Smooth muscle cell (in vitro differentiated cells): ENCODE data around the gene ANGPTL8. TPM values are rescaled to one million over a fixed set of nuclear protein-coding genes. Genes with fewer than 3 reads are reported as not detected.

ENCODE experiments used
- DNase-seq: peaks from one replicate; lab custom pipeline; 2025; ENCODE audit not compliant: unreplicated experiment; lab: John Stamatoyannopoulos, UW
- H2AFZ ChIP-seq: fragments of 200-600 bp; sonication (generic); 2 replicates; pipeline ENCODE4 v1.6.0; 2016; ENCODE audit warnings: antibody characterized with exemption, low read depth, mild to moderate bottlenecking
- H3F3A ChIP-seq: fragments of 200-600 bp; sonication (generic); 2 replicates; pipeline ENCODE4 v1.6.0; 2017; ENCODE audit warnings: antibody characterized with exemption, low read depth
- H3K27ac ChIP-seq: fragments of 200-600 bp; sonication (generic); 2 replicates; pipeline ENCODE4 v1.5.1; 2016; ENCODE audit warnings: low read depth, mild to moderate bottlenecking
- H3K27me3 ChIP-seq: fragments of 200-600 bp; sonication (generic); 2 replicates; pipeline ENCODE4 v1.6.1; 2016; ENCODE audit warnings: low read depth, mild to moderate bottlenecking
- H3K36me3 ChIP-seq: fragments of 200-600 bp; sonication (generic); 2 replicates; pipeline ENCODE4 v1.5.1; 2016; ENCODE audit warnings: low read depth
- H3K4me1 ChIP-seq: fragments of 200-600 bp; sonication (generic); 2 replicates; pipeline ENCODE4 v1.5.1; 2016; ENCODE audit warnings: low read depth
- H3K4me2 ChIP-seq: fragments of 200-600 bp; sonication (generic); 2 replicates; pipeline ENCODE4 v1.6.0; 2016; ENCODE audit warnings: mild to moderate bottlenecking
- H3K4me3 ChIP-seq: fragments of 200-600 bp; sonication (generic); 2 replicates; pipeline ENCODE4 v1.5.1; 2016; ENCODE audit warnings: mild to moderate bottlenecking
- H3K79me2 ChIP-seq: fragments of 200-600 bp; sonication (generic); 2 replicates; pipeline ENCODE4 v1.6.0; 2016; ENCODE audit warnings: low read depth, mild to moderate bottlenecking
- H3K9ac ChIP-seq: fragments of 200-600 bp; sonication (generic); 2 replicates; pipeline ENCODE4 v1.6.0; 2016; ENCODE audit warnings: low read depth
- H3K9me3 ChIP-seq: fragments of 200-600 bp; sonication (generic); replicated peaks from 2 replicates; pipeline ENCODE4 v1.5.1; 2016; ENCODE audit warnings: low read depth
- H4K20me1 ChIP-seq: fragments of 200-600 bp; sonication (generic); 2 replicates; pipeline ENCODE4 v1.6.0; 2016; ENCODE audit warnings: low read depth
- WGBS: methylation state at CpG from one replicate; pipeline ENCODE4 v1.1.7; 2016; ENCODE audit warnings: low lambda C conversion rate; 5-methylcytosine and 5-hydroxymethylcytosine counted together
- polyA plus RNA-seq: library from polyadenylated mRNA; unstranded; fragments of >200 nt; fragmentation: Nextera tagmentation; extraction: Ambion mirVana; gene quantifications from 2 replicates; pipeline ENCODE4 v1.2.1, GENCODE V29; 2016
- total RNA-seq: library from RNA; depleted of rRNA; stranded (reverse); fragments of >200 nt; gene quantifications from 2 replicates; pipeline ENCODE4 v1.2.3, GENCODE V29; 2014
- TF ChIP-seq, protein P1 (sequence below): fragments of 200-600 bp; sonication (generic); IDR thresholded peaks from 2 replicates; pipeline ENCODE4 v1.5.1; 2017; ENCODE audit warnings: borderline replicate concordance, mild to moderate bottlenecking, antibody characterized with exemption; ENCODE audit not compliant: insufficient read depth, poor library complexity, severe bottlenecking

Gene ANGPTL8
- total and polyA plus RNA-seq, 2 experiments from 2014 or later: 0.54 to 0.80 TPM

DNA sequence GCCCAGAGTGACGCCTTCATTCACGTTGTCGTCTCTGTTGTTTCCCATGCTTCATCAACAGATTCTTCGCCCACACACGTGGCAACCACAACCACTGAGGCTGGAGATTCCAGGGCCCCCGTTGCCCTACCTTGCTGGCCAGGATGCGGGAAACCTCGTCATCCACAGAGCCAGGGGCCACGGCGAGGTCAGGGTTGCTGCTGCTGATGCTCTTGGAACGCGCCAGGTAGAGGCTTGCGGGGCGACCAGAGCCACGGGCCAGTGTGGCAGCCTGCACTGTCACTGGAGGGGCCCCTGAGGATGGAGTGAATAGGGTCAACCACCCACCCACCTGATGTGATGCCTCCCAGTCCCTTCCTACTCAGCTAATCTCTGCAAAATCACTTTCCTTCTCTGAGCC is 6.3 kb upstream of the ANGPTL8 start:
- H3K9ac ChIP-seq: no peak overlapping the region
- H3K9me3 ChIP-seq: no peaks in the 10 kb centered on the region
- no peaks in the 10 kb centered on the region for H3K79me2 ChIP-seq
- H3K27ac ChIP-seq: no peak overlapping the region
- DNase-seq: no peak
- no peaks in the 10 kb centered on the region for H3K27me3 ChIP-seq
- H3K4me3 ChIP-seq: no peak overlapping the region
- H4K20me1 ChIP-seq: no peaks in the 10 kb centered on the region
- no peaks in the 10 kb centered on the region for H3F3A ChIP-seq
- H2AFZ ChIP-seq: no peak overlapping the region
- no peaks in the 10 kb centered on the region for H3K4me1 ChIP-seq
- TF ChIP-seq, protein P1, sequence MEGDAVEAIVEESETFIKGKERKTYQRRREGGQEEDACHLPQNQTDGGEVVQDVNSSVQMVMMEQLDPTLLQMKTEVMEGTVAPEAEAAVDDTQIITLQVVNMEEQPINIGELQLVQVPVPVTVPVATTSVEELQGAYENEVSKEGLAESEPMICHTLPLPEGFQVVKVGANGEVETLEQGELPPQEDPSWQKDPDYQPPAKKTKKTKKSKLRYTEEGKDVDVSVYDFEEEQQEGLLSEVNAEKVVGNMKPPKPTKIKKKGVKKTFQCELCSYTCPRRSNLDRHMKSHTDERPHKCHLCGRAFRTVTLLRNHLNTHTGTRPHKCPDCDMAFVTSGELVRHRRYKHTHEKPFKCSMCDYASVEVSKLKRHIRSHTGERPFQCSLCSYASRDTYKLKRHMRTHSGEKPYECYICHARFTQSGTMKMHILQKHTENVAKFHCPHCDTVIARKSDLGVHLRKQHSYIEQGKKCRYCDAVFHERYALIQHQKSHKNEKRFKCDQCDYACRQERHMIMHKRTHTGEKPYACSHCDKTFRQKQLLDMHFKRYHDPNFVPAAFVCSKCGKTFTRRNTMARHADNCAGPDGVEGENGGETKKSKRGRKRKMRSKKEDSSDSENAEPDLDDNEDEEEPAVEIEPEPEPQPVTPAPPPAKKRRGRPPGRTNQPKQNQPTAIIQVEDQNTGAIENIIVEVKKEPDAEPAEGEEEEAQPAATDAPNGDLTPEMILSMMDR: no peak
- 97% methylated on average over 15 of the region's 15 CpGs for WGBS
- H3K4me2 ChIP-seq: no peak overlapping the region
- H3K36me3 ChIP-seq: no peaks in the 10 kb centered on the region

DNA sequence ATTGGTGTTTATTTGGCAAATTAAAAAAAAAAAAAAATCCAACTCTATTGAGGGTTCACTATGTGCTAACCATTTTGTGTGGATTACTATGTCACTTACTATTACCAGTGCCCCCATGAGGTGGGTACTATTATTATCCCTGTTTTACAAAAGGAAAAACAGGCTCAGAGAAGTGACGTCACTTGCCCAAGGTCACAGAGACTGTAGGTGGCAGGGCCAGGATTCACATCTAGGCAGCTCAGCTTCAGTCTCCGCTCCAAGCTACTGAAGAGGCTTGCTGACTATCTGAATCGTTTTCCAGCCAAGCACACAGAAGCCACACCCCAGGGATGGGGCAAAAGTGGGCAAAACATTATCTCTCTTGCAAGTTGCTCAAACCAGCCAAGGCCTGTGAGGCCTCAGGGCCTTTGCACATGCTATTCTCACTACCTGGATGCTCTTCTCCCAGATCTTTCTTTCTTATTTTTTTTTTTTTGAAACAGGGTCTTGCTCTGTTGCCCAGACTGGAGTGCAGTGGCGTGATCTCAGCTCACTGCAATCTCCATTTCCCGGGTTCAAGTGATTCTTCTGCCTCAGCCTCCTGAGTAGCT is 4.8 kb upstream of the ANGPTL8 start:
- H3K4me1 ChIP-seq: no peaks in the 10 kb centered on the region
- H3K9ac ChIP-seq: no peak overlapping the region
- no peaks in the 10 kb centered on the region for H3K36me3 ChIP-seq
- no peak overlapping the region for H3K4me3 ChIP-seq
- no peaks in the 10 kb centered on the region for H3K79me2 ChIP-seq
- no peaks in the 10 kb centered on the region for H3K9me3 ChIP-seq
- H3F3A ChIP-seq: no peaks in the 10 kb centered on the region
- H3K27ac ChIP-seq: no peak overlapping the region
- no peak overlapping the region for H3K4me2 ChIP-seq
- 96% methylated on average over 5 of the region's 5 CpGs for WGBS
- no peak overlapping the region for H2AFZ ChIP-seq
- no peaks in the 10 kb centered on the region for H4K20me1 ChIP-seq
- TF ChIP-seq, protein P1: no peak
- no peak for DNase-seq
- no peaks in the 10 kb centered on the region for H3K27me3 ChIP-seq

- H3K4me3 ChIP-seq: no peak overlapping the region
- 96% methylated on average over 31 of the region's 31 CpGs for WGBS
- H4K20me1 ChIP-seq: no peaks in the 10 kb centered on the region
- H3K9me3 ChIP-seq: no peaks in the 10 kb centered on the region
- H3K4me1 ChIP-seq: no peaks in the 10 kb centered on the region
- no peaks in the 10 kb centered on the region for H3K36me3 ChIP-seq
- DNase-seq: no peak
- H3K9ac ChIP-seq: no peak overlapping the region
- no peak overlapping the region for H2AFZ ChIP-seq
- no peaks in the 10 kb centered on the region for H3K79me2 ChIP-seq
- no peaks in the 10 kb centered on the region for H3F3A ChIP-seq
- TF ChIP-seq, protein P1: no peak
- no peaks in the 10 kb centered on the region for H3K27me3 ChIP-seq
- H3K4me2 ChIP-seq: no peak overlapping the region
- no peak overlapping the region for H3K27ac ChIP-seq
Observed at GRCh38 chr19:11236324-11237301, 2.8 kb upstream of the ANGPTL8 start.
